Measurements from ENCODE around the gene TCP11. TPM values are rescaled to one million over a fixed set of nuclear protein-coding genes. Genes with fewer than 3 reads are reported as not detected.

Gene TCP11
- total and polyA plus RNA-seq, 2 of the 13 experiments (the other 11 are each of a cell fraction or from before 2014, with no cell fraction given) = 0.04 TPM; not detected in 1

- POLR2A ChIA-PET = no interaction called here
- DNase-seq (ENCODE audit: low spot score) (no peak), ATAC-seq (no peak), FAIRE-seq (no peak)
- H3K9ac ChIP-seq (ENCODE audit: insufficient read depth, low read depth, low read length) = no peak overlapping the region
- H2AFZ ChIP-seq (ENCODE audit: low read length) = no peak overlapping the region
- peaks cover 0 to 7% of the 10 kb centered on the region in 2 experiments; a peak in 1 of 5 replicates for H3K27me3 ChIP-seq (ENCODE audit: control insufficient read depth in 1 of 2, insufficient read depth in 2 of 2, low read length in 2 of 2)
- TF ChIP-seq ZNF460 (CRISPR knock-in tag; IDR thresholded peaks at IDR 0.05; ENCODE audit: borderline replicate concordance) (no peak), ZFP36L2 (CRISPR knock-in tag; IDR thresholded peaks at IDR 0.05) (no peak)
- intact Hi-C loops (cut with micrococcal nuclease; ENCODE audit: unreplicated experiment) = no loop called here
- H3K27ac ChIP-seq (ENCODE audit: extremely low read length, insufficient read depth, low read length) = no peak overlapping the region
- H3K4me2 ChIP-seq (ENCODE audit: low read depth, low read length) = no peak overlapping the region
- H3K36me3 ChIP-seq (replicated peaks in 1 of 2; ENCODE audit: control insufficient read depth in 1 of 2, insufficient read depth in 2 of 2, low read length in 2 of 2) = no peaks in the 10 kb centered on the region
- CTCF ChIA-PET (ENCODE audit: low intra/inter-chr PET ratio, low total read pairs) = no interaction called here
- no peak overlapping the region for H3K4me3 ChIP-seq (replicated peaks in 1 of 3; ENCODE audit: insufficient read depth in 1 of 3, low read depth in 2 of 3, low read length in 3 of 3)
- H3K4me1 ChIP-seq (ENCODE audit: insufficient read depth, low read length) = no peaks in the 10 kb centered on the region
- BruUV-seq (replicated peaks) = no TSS peak
- WGBS (ENCODE audit: low lambda C conversion rate) = 63% methylated on average over 1 of the region's 1 CpG
- in situ Hi-C loops (cut with HindIII; ENCODE audit: extremely low pct_ligation_motif_present, low pct_unique_long_range_greater_than_20kb) = no loop called here
- no peaks in the 10 kb centered on the region for H3K79me2 ChIP-seq (ENCODE audit: insufficient read depth, low read length)
- H3K9me3 ChIP-seq (ENCODE audit: low read length) = no peaks in the 10 kb centered on the region
- H4K20me1 ChIP-seq (ENCODE audit: insufficient read depth, low read length) = no peaks in the 10 kb centered on the region
Measured at GRCh38 chr6:35124356-35124755, 16.8 kb downstream of the TCP11 start.

- no peak for ATAC-seq
- Histone ChIP-seq H3K4me3 (replicated peaks in 1 of 3; ENCODE audit: insufficient read depth in 1 of 3, low read depth in 2 of 3, low read length in 3 of 3) (no peak overlapping the region), H3K27ac (ENCODE audit: extremely low read length, insufficient read depth, low read length) (no peak overlapping the region), H4K20me1 (ENCODE audit: insufficient read depth, low read length) (no peaks in the 10 kb centered on the region), H2AFZ (ENCODE audit: low read length) (no peak overlapping the region), H3K4me2 (ENCODE audit: low read depth, low read length) (no peak overlapping the region), H3K4me1 (ENCODE audit: insufficient read depth, low read length) (peaks cover 11% of the 10 kb centered on the region; the same call in 1 of the 2 replicates), H3K36me3 (replicated peaks in 1 of 2; ENCODE audit: control insufficient read depth in 1 of 2, insufficient read depth in 2 of 2, low read length in 2 of 2) (no peaks in the 10 kb centered on the region), H3K27me3 (ENCODE audit: control insufficient read depth in 1 of 2, insufficient read depth in 2 of 2, low read length in 2 of 2) (peaks cover 0 to 2% of the 10 kb centered on the region in 2 experiments; a peak in 1 of 5 replicates), H3K79me2 (ENCODE audit: insufficient read depth, low read length) (no peaks in the 10 kb centered on the region), H3K9ac (ENCODE audit: insufficient read depth, low read depth, low read length) (no peak overlapping the region), H3K9me3 (ENCODE audit: low read length) (no peaks in the 10 kb centered on the region)
- no peak for TF ChIP-seq MBD4 (IDR thresholded peaks at IDR 0.05; ENCODE audit: borderline replicate concordance, low read length)
- TF ChIP-seq ZNF703 (CRISPR knock-in tag; IDR thresholded peaks at IDR 0.05; ENCODE audit: borderline replicate concordance) = no peak
- no peak for TF ChIP-seq MED1 (CRISPR knock-in tag; IDR thresholded peaks at IDR 0.05)
- no peak for TF ChIP-seq HOXA3 (CRISPR knock-in tag; IDR thresholded peaks at IDR 0.05)
- no peak for TF ChIP-seq JDP2 (CRISPR knock-in tag; IDR thresholded peaks at IDR 0.05; ENCODE audit: borderline replicate concordance)
- TF ChIP-seq SUZ12 (IDR thresholded peaks at IDR 0.05; ENCODE audit: low read depth, low read length) = no peak
- no peak for TF ChIP-seq ZNF552 (CRISPR knock-in tag; IDR thresholded peaks at IDR 0.05; ENCODE audit: borderline replicate concordance)
- TF ChIP-seq, protein P1, sequence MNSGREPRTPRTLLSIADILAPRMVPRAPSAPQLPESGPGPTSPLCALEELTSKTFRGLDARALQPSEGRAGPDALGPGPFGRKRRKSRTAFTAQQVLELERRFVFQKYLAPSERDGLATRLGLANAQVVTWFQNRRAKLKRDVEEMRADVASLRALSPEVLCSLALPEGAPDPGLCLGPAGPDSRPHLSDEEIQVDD (CRISPR knock-in tag; IDR thresholded peaks at IDR 0.05; ENCODE audit: borderline replicate concordance) = no peak
- no peak for TF ChIP-seq KLF9 (CRISPR knock-in tag; IDR thresholded peaks at IDR 0.05; ENCODE audit: low read depth)
- no peak for TF ChIP-seq KLF11 (CRISPR knock-in tag; IDR thresholded peaks at IDR 0.05)
- no peak for TF ChIP-seq HNRNPUL1 (IDR thresholded peaks at IDR 0.05; ENCODE audit: low read depth, low read length)
- TF ChIP-seq SP140L (CRISPR knock-in tag; IDR thresholded peaks at IDR 0.05; ENCODE audit: borderline replicate concordance) = no peak
- TF ChIP-seq ZNF30 (CRISPR knock-in tag; IDR thresholded peaks at IDR 0.05) = no peak
- TF ChIP-seq HOXD1 (CRISPR knock-in tag; IDR thresholded peaks at IDR 0.05) = no peak
- TF ChIP-seq HCFC1 (IDR thresholded peaks at IDR 0.05; ENCODE audit: low read depth, low read length) = no peak
- no peak for TF ChIP-seq CBX2 (IDR thresholded peaks at IDR 0.05; ENCODE audit: low read depth, low read length)
- TF ChIP-seq CBX2 (CRISPR knock-in tag; IDR thresholded peaks at IDR 0.05; ENCODE audit: low read depth) = no peak
- no peak for TF ChIP-seq ZNF891 (CRISPR knock-in tag; IDR thresholded peaks at IDR 0.05)
- CTCF ChIA-PET (ENCODE audit: low intra/inter-chr PET ratio, low total read pairs) = no interaction called here
- DNase-seq (ENCODE audit: low spot score) = no peak
- intact Hi-C loops (cut with micrococcal nuclease; ENCODE audit: unreplicated experiment) = no loop called here
- BruUV-seq (replicated peaks) = no TSS peak
- 2% methylated on average over 2 of the region's 2 CpGs for WGBS (ENCODE audit: low lambda C conversion rate)
- in situ Hi-C loops (cut with HindIII; ENCODE audit: extremely low pct_ligation_motif_present, low pct_unique_long_range_greater_than_20kb) = no loop called here
- POLR2A ChIA-PET = no interaction called here
- FAIRE-seq = no peak
Measured at GRCh38 chr6:35120746-35121145, 20.4 kb downstream of the TCP11 start.

Measured in HepG2 (cell line).